GM19193 (cell line): ENCODE measurements around the gene SETD5.

ENCODE experiments used
- POLR2A ChIP-seq: IDR thresholded peaks from 4 replicates; pipeline ENCODE4 v1.6.1; 2011; ENCODE audit not compliant: insufficient read depth, insufficient read length; ENCODE audit errors: extremely low read depth

SETD5 gene

GRCh38 chr3:9452417-9452816, 55.0 kb downstream of the SETD5 start:
- TF ChIP-seq POLR2A = no peak

GRCh38 chr3:9455596-9456131, 58.2 kb downstream of the SETD5 start:
- no peak for TF ChIP-seq POLR2A

GRCh38 chr3:9467451-9467850, 70.0 kb downstream of the SETD5 start:
- TF ChIP-seq POLR2A = no peak

GRCh38 chr3:9468460-9468859, 71.0 kb downstream of the SETD5 start:
- TF ChIP-seq POLR2A = no peak

DNA sequence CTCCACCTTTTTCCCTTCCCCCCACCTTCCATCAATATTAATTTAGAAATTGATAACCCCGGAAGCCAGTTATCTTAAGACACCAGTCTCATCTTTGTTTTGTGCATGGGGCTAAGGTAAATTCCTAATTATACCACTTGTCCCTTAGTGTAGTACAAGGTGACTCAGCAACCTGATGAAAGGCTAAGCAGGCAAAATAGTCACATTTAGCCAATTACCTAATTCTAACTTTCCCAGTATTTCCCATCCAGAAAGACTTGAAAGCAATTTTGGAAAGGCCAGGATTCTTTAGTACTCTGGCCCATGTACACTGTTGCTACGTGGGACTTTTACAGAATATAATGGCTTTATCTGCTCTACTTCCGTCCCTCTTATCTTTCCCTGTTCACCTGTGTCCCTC, 72.6 kb downstream of the SETD5 start:
- no peak for TF ChIP-seq POLR2A

GRCh38 chr3:9473496-9474065, 76.2 kb downstream of the SETD5 start:
- no peak for TF ChIP-seq POLR2A

DNA sequence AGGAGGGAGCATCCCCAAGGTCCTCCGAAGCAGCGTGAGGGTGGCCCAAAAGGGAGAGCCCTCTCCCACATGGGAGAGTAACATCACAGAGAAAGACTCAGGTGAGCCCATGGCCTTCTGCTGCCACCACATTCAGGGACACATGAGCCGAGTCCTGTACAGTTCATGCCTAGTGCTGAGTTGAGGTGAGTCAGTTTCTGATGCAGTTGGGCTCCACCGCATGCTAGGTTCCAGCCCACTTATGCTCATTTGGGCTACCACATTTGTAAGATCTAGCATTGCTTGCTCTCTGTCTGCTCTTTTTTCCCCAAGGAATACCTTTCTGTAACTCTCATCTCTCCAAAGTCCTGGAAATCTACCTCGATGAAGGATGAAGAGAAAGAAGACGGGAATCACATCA, 77.1 kb downstream of the SETD5 start:
- TF ChIP-seq POLR2A = no peak

GRCh38 chr3:9476935-9477334, 79.5 kb downstream of the SETD5 start:
- no peak for TF ChIP-seq POLR2A

- no peak for TF ChIP-seq POLR2A
Measured at GRCh38 chr3:9480265-9480664, 82.8 kb downstream of the SETD5 start.

DNA sequence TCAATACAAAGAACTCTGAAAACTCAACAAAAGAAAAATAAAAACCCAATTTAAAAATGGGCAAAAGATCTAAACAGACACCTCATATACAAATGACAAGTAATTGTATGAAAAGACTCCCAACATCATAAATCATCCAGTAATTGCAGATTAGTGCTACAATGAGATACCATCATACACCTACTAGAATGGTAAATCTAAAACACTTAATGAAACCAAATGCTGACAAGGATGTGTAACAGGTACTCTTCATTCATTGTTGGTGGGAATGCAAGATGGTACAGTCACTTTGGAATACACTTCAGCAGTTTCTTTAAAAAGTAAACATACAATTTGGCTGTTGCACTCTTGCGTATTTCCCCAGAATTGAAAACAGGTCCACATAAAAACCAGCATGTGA, 87.8 kb downstream of the SETD5 start:
- no peak for TF ChIP-seq POLR2A

- no peak for TF ChIP-seq POLR2A
Measured at GRCh38 chr3:9491506-9491905, 94.1 kb downstream of the SETD5 start.

- no peak for TF ChIP-seq POLR2A
Measured at GRCh38 chr3:9496893-9497292, 99.5 kb downstream of the SETD5 start.

DNA sequence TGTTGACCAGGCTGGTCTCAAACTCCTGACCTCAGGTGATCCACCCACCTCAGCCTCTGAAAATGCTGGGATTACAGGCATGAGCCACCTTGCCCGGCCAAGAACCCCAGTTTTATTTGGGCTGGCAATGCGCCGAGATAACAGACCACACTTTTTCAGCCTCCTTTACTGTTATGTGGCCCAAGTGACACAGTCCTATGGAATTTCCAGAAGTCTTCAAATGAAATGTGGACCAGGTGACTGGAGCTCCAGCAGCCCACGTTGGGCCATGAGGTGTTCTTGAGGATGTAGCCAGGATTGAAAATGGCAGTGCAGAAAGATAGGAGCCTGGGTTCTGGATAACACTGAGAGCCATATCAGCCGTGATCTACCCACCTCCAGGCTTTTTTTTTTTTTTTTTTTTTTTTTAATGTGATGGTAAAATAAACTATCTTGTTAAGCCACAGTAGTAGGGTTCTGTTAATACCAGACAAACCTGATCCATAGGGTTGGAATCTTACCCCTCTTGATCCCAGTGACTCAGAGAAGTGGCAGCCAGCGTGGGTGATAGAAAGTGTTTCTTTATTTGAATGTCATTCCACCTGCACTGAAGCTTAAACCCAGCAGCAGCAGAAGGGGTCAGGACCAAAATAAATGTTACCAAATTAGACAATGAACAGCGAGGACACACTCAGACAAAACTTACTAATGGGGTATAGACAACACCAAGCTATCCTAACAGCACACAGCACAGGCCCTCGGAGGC, 100.6 kb downstream of the SETD5 start:
- no peak for TF ChIP-seq POLR2A

DNA sequence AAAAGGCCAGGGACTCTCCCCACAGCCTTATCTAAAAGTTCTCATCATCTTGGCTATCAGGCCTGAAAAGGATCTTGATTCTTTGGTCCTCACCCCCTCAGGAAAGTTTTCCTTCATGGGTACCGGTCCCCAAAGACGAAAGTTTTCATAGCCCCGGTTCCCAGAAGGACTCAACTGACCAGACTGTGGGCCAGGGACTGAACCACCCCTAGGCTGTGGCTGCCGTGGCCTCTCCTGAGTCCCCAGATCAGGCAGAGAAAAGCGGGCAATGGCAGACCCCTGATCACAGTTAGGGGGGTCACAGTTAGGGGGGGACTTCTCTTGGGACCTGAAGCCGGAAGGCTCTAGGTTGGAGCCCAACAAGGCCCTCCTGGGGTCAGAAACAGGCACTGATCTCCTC, 101.4 kb downstream of the SETD5 start:
- TF ChIP-seq POLR2A = no peak

DNA sequence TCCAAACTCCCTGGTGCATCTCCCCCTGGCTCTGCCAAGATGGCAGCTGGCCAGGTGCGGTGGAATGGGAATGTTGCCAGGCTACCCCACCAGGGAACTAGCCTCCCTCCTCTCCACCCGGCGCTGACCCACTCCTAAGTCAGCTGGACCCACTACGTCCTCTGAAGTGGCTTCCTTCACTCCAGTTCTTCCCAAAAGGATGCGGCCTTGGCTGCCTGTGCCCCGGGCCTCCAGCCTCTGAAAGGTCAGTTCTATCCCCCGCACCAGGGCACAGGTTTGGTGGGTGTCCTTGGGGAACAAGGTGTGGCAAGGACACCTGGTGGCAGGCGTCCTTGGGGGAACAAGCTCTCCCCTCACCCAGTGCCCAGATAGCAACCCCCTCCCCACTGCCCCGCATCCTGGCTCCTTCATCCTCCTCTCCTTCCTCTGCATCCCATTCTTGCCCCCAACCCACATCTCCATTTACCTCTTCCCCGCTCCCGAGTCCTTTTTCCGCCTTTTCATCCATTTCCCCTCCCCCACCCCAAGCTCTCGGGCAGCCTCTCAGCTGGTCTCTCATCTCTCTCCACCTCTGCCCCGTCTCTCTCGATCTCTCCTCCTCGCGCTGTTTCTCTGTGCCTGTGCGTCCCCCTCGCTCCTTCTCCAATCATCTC, 102.2 kb downstream of the SETD5 start:
- TF ChIP-seq POLR2A = no peak
